HepG2 (cell line): ENCODE results near the gene ZNF844. TPM values are rescaled to one million over a fixed set of nuclear protein-coding genes. Genes with fewer than 3 reads are reported as not detected.

Experiments
- FOXA1 ChIP-seq, 2 experiments: fragments of 450-650 bp in 1 of 2; sonication (generic) in 1 of 2; formaldehyde crosslinking in 1 of 2; IDR thresholded peaks; 2 replicates each; pipeline versions ENCODE4 v1.4.0 to v1.6.1; 2016 to 2020; ENCODE audit warnings: missing genetic modification reagents in 1 of 2
- HMGXB3 ChIP-seq: sonication (generic); formaldehyde crosslinking; IDR thresholded peaks from 2 replicates; pipeline ENCODE4 v1.4.0; 2020; ENCODE audit warnings: missing genetic modification reagents, borderline replicate concordance
- MYNN ChIP-seq: sonication (generic); formaldehyde crosslinking; IDR thresholded peaks from 2 replicates; pipeline ENCODE4 v1.4.0; 2020; ENCODE audit warnings: mild to moderate bottlenecking, low read depth, missing genetic modification reagents
- PAXIP1 ChIP-seq: sonication (generic); formaldehyde crosslinking; conservative IDR thresholded peaks from 2 replicates; pipeline ENCODE4 v1.4.0; 2020; ENCODE audit warnings: mild to moderate bottlenecking, missing genetic modification reagents, moderate library complexity
- PRDM15 ChIP-seq: sonication (generic); formaldehyde crosslinking; IDR thresholded peaks from 2 replicates; pipeline ENCODE4 v1.4.0; 2020; ENCODE audit warnings: missing genetic modification reagents
- SNAPC5 ChIP-seq: sonication (generic); formaldehyde crosslinking; IDR thresholded peaks from 2 replicates; pipeline ENCODE4 v1.8.1; 2023; ENCODE audit warnings: mild to moderate bottlenecking, missing genetic modification reagents, borderline replicate concordance
- YEATS4 ChIP-seq: sonication (generic); formaldehyde crosslinking; IDR thresholded peaks from 2 replicates; pipeline ENCODE4 v1.4.0; 2020; ENCODE audit warnings: missing genetic modification reagents, borderline replicate concordance
- ZNF558 ChIP-seq: sonication (generic); formaldehyde crosslinking; IDR thresholded peaks from 2 replicates; pipeline ENCODE4 v1.9.0; 2022; ENCODE audit warnings: mild to moderate bottlenecking, missing genetic modification reagents, borderline replicate concordance
- ZNF567 ChIP-seq: sonication (generic); formaldehyde crosslinking; IDR thresholded peaks from 2 replicates; pipeline ENCODE4 v1.8.1; 2023; ENCODE audit warnings: mild to moderate bottlenecking, missing genetic modification reagents, borderline replicate concordance
- ZNF674 ChIP-seq: sonication (generic); formaldehyde crosslinking; IDR thresholded peaks from 2 replicates; pipeline ENCODE4 v1.5.0; 2020; ENCODE audit warnings: low read depth, mild to moderate bottlenecking, missing genetic modification reagents
- ZNF773 ChIP-seq: sonication (generic); formaldehyde crosslinking; IDR thresholded peaks from 2 replicates; pipeline ENCODE4 v1.4.0; 2020; ENCODE audit warnings: missing genetic modification reagents, borderline replicate concordance
- polyA plus RNA-seq, 8 experiments: library from polyadenylated mRNA; depleted of rRNA in 3 of 8; stranded (reverse) in 7 of 8; unstranded in 1 of 8; fragments of >200 nt; fragmentation: Illumina TruSeq in 4 of 8; extraction: Trizol in 4 of 8; gene quantifications; 2 replicates each; pipeline versions ENCODE4 v1.2.1 to v1.2.3, GENCODE V29; 2011 to 2016; ENCODE audit warnings: low read depth in 4 of 8, missing spikeins in 1 of 8, mixed read lengths in 1 of 8; ENCODE audit not compliant: insufficient read depth in 1 of 8
- total RNA-seq, 5 experiments: library from RNA; depleted of rRNA; stranded (reverse); fragments of >200 nt; fragmentation: Illumina TruSeq; extraction: Trizol; gene quantifications; 2 replicates each; pipeline ENCODE4 v1.2.3, GENCODE V29; 2016; ENCODE audit warnings: low read depth in 1 of 5

The ZNF844 gene
- total and polyA plus RNA-seq, 2 of the 13 experiments (the other 11 are each of a cell fraction or from before 2014, with no cell fraction given) = 1.0 to 3.2 TPM

- TF ChIP-seq ZNF674 (CRISPR knock-in tag) = no peak
- no peak for TF ChIP-seq HMGXB3
- TF ChIP-seq PRDM15 (CRISPR knock-in tag) = no peak
- no peak for TF ChIP-seq ZNF558 (CRISPR knock-in tag)
- TF ChIP-seq FOXA1 (IDR thresholded peaks at IDR 0.05) = no peak
- TF ChIP-seq FOXA1 (CRISPR knock-in tag; IDR thresholded peaks at IDR 0.05) = no peak
- TF ChIP-seq ZNF567 (CRISPR knock-in tag) = no peak
- TF ChIP-seq SNAPC5 (CRISPR knock-in tag) = no peak
- TF ChIP-seq YEATS4 = peak; percentile 68; the same call in 1 of the 2 replicates
- no peak for TF ChIP-seq ZNF773 (CRISPR knock-in tag)
- TF ChIP-seq MYNN = no peak
- TF ChIP-seq PAXIP1 (CRISPR knock-in tag) = peak; percentile 55; the same call in 1 of the 2 replicates
Measured at GRCh38 chr19:12064590-12065538, at the start of gene ZNF844 (continued).
